IPS-18c (cell line): ENCODE measurements around the gene DNAH3.
"Not testable (repeated sequence)": the region's sequence is repeated elsewhere in the genome, so short reads cannot be mapped to it uniquely, and the experiment has no call there.

Source experiments
- H3K4me3 ChIP-seq: 2 replicates; pipeline ENCODE4 v1.7.0; 2013; ENCODE audit warnings: low read depth, mild to moderate bottlenecking, low read length, moderate library complexity; ENCODE audit not compliant: insufficient read depth
- H3K9me3 ChIP-seq: one replicate; pipeline ENCODE4 v1.6.1; 2013; ENCODE audit warnings: mild to moderate bottlenecking, low read length, moderate library complexity; ENCODE audit not compliant: control insufficient read depth, insufficient read depth

The DNAH3 gene

GRCh38 chr16:21001262-21001661, 149.4 kb downstream of the DNAH3 start:
- H3K9me3 ChIP-seq = no peaks in the 10 kb centered on the region
- H3K4me3 ChIP-seq = no peak overlapping the region

DNA sequence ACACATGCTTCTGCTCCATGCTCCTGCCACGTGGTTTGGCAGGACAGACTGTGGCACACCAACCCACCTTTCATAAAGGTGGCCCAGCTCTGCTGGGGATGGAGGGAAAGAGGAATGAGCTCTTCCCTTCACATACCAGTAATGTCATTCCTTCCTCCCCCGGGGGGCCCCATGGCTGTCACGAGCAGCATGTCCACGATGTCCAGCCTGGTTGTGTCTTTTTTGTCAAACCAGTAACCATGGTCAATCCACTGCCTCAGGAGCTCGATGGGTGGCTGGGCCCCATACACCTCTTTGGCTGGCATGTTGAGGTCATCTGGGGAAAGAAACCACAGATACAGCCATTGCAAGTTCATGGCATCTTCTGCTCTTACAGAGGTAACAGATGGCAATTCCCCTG, 153.5 kb downstream of the DNAH3 start:
- Histone ChIP-seq H3K4me3 (no peak overlapping the region), H3K9me3 (no peaks in the 10 kb centered on the region)

DNA sequence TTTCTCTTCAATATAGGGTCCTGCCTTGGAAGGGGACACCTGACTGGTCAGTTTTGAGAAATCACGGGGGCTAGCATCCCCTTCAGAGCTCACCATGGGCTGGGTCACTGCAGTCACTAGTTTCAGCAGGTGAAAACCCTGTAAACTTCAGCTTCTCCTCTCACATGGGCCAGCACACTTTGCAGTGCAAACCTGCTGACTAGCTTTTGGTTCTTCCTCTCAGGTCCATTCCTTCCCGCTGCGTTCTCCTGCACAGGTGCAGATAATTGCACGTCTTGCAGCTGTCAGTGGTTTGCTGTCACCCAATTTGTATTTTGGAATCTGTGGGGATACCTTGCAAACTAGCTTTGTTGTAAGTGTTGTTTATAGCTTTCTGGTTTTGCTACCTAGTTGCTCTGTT, 154.9 kb downstream of the DNAH3 start:
- Histone ChIP-seq H3K9me3 (no peaks in the 10 kb centered on the region), H3K4me3 (no peak overlapping the region)

GRCh38 chr16:20989496-20990070, 161.1 kb downstream of the DNAH3 start:
- not testable (repeated sequence) for H3K4me3 ChIP-seq, H3K9me3 ChIP-seq

- no peaks in the 10 kb centered on the region for H3K9me3 ChIP-seq
Observed at GRCh38 chr16:20987049-20987448, 163.6 kb downstream of the DNAH3 start.

DNA sequence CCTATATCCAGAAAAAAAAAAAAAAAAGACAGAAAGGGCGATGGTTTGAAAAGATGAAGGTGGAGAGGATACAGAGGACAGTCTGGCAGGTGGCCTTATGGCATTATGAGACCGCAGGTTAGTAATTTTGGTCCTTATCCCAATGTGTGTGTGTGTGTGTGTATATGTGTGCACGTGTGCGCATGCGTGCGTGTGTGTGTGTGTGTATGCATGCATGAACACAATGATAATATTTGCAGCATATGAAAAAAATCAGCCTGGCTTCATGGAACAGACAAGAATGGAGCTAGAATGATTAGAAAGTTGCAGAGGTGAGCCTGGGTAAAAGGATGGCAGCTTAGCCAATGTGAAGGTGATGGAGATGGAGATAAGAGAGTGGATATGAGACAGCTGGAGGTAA, 166.6 kb downstream of the DNAH3 start:
- Histone ChIP-seq H3K4me3 (no peak overlapping the region), H3K9me3 (no peaks in the 10 kb centered on the region)

More at GRCh38 chr16:20987049-20987448, 163.6 kb downstream of the DNAH3 start:
- H3K4me3 ChIP-seq = no peak overlapping the region

- Histone ChIP-seq H3K4me3 (no peak overlapping the region), H3K9me3 (no peaks in the 10 kb centered on the region)
Observed at GRCh38 chr16:20976576-20976975, 174.1 kb downstream of the DNAH3 start.

DNA sequence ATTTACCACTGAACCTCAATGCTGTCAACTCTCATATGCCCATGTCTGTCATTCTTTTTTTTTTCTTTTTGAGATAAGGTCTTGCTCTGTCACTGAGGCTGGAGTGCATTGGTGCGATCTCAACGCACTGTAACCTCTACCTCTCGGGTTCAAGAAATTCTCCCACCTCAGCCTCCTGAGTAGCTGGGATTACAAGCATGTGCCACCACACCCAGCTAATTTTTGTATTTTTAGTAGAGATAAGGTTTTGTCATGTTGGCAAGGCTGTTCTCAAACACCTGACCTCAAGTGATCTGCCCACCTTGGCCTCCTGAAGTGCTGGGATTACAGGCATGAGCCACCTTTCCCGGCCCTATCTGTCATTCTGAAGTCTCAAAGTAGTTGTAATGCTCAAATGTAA, 177.4 kb downstream of the DNAH3 start:
- not testable (repeated sequence) for H3K4me3 ChIP-seq, H3K9me3 ChIP-seq

DNA sequence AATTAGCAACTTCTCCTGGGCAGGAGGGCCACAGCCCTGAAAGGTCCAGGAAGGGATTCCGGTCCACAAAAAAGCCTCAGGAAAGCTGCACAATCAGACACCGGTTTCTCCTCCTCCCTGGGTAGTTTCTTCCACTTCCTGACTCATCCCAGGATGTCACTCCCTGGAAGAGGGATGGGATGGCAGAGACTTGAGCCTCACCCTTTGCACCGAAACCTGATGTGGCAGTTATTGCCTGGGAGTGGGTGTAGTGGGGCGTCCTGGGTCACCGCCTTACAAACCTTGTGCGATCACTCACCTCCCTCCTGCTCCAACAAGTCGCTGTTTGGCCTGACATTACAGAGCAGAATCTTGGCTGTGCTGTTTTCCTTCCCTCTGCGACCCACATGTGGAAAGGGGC, 179.2 kb downstream of the DNAH3 start:
- Histone ChIP-seq H3K4me3 (no peak overlapping the region), H3K9me3 (peaks cover 2% of the 10 kb centered on the region)

- Histone ChIP-seq H3K4me3 (no peak overlapping the region), H3K9me3 (peaks cover 2% of the 10 kb centered on the region)
Observed at GRCh38 chr16:20969386-20969785, 181.3 kb downstream of the DNAH3 start.

DNA sequence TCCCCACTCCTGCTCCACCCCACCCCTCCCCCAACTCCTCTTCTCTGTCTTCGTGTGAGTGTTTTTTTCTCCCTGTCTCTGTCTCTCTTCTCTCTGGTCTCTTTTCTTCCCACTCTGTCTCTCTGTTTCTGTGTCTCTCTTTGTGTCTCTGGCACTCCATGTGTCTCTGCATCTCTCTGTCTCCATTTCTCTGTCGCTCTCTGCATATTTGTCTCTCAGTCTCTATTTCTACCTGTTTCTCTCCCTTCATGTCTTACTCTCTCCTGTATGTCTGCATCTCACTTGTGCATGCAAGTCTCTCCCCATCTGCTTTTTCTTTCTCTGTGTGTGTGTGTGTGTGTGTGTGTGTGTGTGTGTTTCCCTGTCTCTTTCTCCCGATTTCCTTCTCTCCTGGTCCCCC, 181.9 kb downstream of the DNAH3 start:
- H3K9me3 ChIP-seq = peaks cover 2% of the 10 kb centered on the region

GRCh38 chr16:20960899-20961298, 189.7 kb downstream of the DNAH3 start:
- H3K4me3 ChIP-seq = no peak overlapping the region
- H3K9me3 ChIP-seq = no peaks in the 10 kb centered on the region

More for the DNA sequence above, 181.9 kb downstream of the DNAH3 start:
- no peak overlapping the region for H3K4me3 ChIP-seq

DNA sequence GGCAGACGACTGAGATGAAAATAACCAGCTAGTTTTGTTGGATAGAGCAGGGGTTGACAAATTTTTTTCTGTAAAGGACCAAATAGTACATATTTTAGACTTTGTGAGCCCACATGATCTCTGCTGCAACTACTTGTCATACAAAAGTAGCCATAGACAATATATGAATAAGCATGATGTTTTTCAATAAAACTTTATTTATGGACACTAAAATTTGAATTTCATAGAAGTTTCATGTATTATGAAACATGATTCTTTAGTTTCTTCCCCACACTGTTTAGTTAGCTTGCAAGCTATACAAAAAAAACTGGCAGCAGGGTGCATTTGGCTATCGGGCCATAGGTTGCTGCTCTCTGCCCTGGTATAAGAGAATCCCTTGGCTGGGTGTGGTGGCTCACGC, 193.5 kb downstream of the DNAH3 start:
- H3K9me3 ChIP-seq = peaks cover 2% of the 10 kb centered on the region
- no peak overlapping the region for H3K4me3 ChIP-seq

GRCh38 chr16:20956319-20956718, 194.3 kb downstream of the DNAH3 start:
- H3K4me3 ChIP-seq = no peak overlapping the region
- peaks cover 2% of the 10 kb centered on the region for H3K9me3 ChIP-seq

GRCh38 chr16:20954574-20954973, 196.1 kb downstream of the DNAH3 start:
- Histone ChIP-seq H3K4me3 (no peak overlapping the region), H3K9me3 (peaks cover 2% of the 10 kb centered on the region)

GRCh38 chr16:20952139-20952920, 198.3 kb downstream of the DNAH3 start:
- Histone ChIP-seq H3K4me3 (no peak overlapping the region), H3K9me3 (peaks cover 2% of the 10 kb centered on the region)

- no peak overlapping the region for H3K4me3 ChIP-seq
- peaks cover 1% of the 10 kb centered on the region for H3K9me3 ChIP-seq
Observed at GRCh38 chr16:20950294-20950693, 200.4 kb downstream of the DNAH3 start.

- no peaks in the 10 kb centered on the region for H3K9me3 ChIP-seq
- no peak overlapping the region for H3K4me3 ChIP-seq
Observed at GRCh38 chr16:20949660-20950059, 201.0 kb downstream of the DNAH3 start.

DNA sequence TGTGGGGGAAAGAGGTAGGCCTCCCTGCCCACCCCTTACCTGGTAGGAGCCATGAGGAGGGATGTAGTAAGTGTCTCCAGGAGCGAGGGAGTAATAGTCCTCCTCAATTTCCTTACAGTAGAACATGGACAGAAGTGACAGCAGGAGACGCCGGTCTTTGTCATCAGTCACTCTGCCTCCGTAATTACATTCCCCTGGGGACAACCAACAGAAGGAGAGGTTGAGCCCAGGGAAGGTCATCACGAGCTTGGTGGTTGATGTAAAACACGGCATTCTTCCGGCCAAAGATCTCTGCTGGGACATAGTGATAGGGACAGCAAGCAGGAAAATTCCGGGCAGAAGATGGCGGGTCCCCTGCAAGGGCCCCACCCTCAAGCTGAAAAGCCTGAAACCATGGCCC, 202.2 kb downstream of the DNAH3 start:
- Histone ChIP-seq H3K9me3 (no peaks in the 10 kb centered on the region), H3K4me3 (no peak overlapping the region; the same call in 1 of the 2 replicates)
